GM18951 (cell line): ENCODE measurements around the gene CHMP4A.

Source experiments
- POLR2A ChIP-seq: IDR thresholded peaks from 4 replicates; pipeline ENCODE4 v1.6.1; 2011; ENCODE audit warnings: mild to moderate bottlenecking; ENCODE audit not compliant: insufficient read length, insufficient read depth; ENCODE audit errors: extremely low read depth
- in situ Hi-C: fragments of 300-500 bp; cut with MboI; formaldehyde crosslinking; loops from one replicate; pipeline ENCODE4 v1.12.0; 2022; ENCODE audit warnings: low sequenced_read_pairs, mixed read lengths, inconsistent platforms; ENCODE audit not compliant: unreplicated experiment

CHMP4A gene

GRCh38 chr14:24212924-24213865, at the start of gene CHMP4A:
Gene CHMP4A, minus strand, starts transcription at chr14:24213488. Its CDS starts 49 bp downstream, at chr14:24213439.
- in situ Hi-C loops: no loop called here
- TF ChIP-seq POLR2A: peak; percentile 92

- no peak for TF ChIP-seq POLR2A
- in situ Hi-C loops: no loop called here
These were observed 48.7 kb upstream of the CHMP4A start for GRCh38 chr14:24261969-24262327.

GRCh38 chr14:24261256-24261968, 48.1 kb upstream of the CHMP4A start:
- no peak for TF ChIP-seq POLR2A
- in situ Hi-C loops: no loop called here

GRCh38 chr14:24260780-24261157, 47.5 kb upstream of the CHMP4A start:
- in situ Hi-C loops: no loop called here
- no peak for TF ChIP-seq POLR2A

GRCh38 chr14:24260026-24260779, 46.9 kb upstream of the CHMP4A start:
- in situ Hi-C loops: no loop called here
- TF ChIP-seq POLR2A: no peak

- in situ Hi-C loops: no loop called here
- TF ChIP-seq POLR2A: no peak
These were observed 46.2 kb upstream of the CHMP4A start for GRCh38 chr14:24259282-24260025.

GRCh38 chr14:24258548-24259265, 45.4 kb upstream of the CHMP4A start:
- TF ChIP-seq POLR2A: no peak
- in situ Hi-C loops: no loop called here

GRCh38 chr14:24258119-24258518, 44.8 kb upstream of the CHMP4A start:
- no peak for TF ChIP-seq POLR2A
- in situ Hi-C loops: no loop called here

GRCh38 chr14:24256960-24257359, 43.7 kb upstream of the CHMP4A start:
- no peak for TF ChIP-seq POLR2A
- in situ Hi-C loops: no loop called here

GRCh38 chr14:24255931-24256711, 42.8 kb upstream of the CHMP4A start:
- in situ Hi-C loops: no loop called here
- TF ChIP-seq POLR2A: no peak

GRCh38 chr14:24255438-24255837, 42.1 kb upstream of the CHMP4A start:
- no peak for TF ChIP-seq POLR2A
- in situ Hi-C loops: no loop called here
